ENCODE data around the gene WRNIP1.

WRNIP1 gene

GRCh38 chr6:2823104-2823850, 58.1 kb downstream of the WRNIP1 start:
- no peak overlapping the region for H2BK120ac ChIP-seq (ENCODE audit: low read depth, low read length)
- no peaks in the 10 kb centered on the region for H3K79me1 ChIP-seq (replicated peaks; ENCODE audit: low read length, poor library complexity, severe bottlenecking)
- H3K27me3 ChIP-seq (ENCODE audit: control insufficient read depth in 1 of 2, insufficient read depth in 1 of 2, low read length in 2 of 2) = no peaks in the 10 kb centered on the region
- no peak overlapping the region for H3K4me2 ChIP-seq (ENCODE audit: low read length, poor library complexity, severe bottlenecking)
- H3K36me3 ChIP-seq (ENCODE audit: control insufficient read depth in 1 of 2, insufficient read depth in 2 of 2, low read depth in 1 of 2, low read length in 2 of 2) = no peaks in the 10 kb centered on the region
- no peak overlapping the region for H2BK15ac ChIP-seq (ENCODE audit: low read depth, poor library complexity, severe bottlenecking)
- H2BK12ac ChIP-seq (ENCODE audit: low read length in 2 of 2) = no peak overlapping the region
- H4K8ac ChIP-seq (ENCODE audit: low read length) = no peak overlapping the region
- no peak overlapping the region for H3K18ac ChIP-seq (ENCODE audit: low read depth in 1 of 2, low read length in 2 of 2)
- no peak overlapping the region for H2AFZ ChIP-seq (ENCODE audit: low read depth, low read length)
- no peaks in the 10 kb centered on the region for H3K4me1 ChIP-seq (ENCODE audit: control insufficient read depth, insufficient read depth, low read depth, low read length)
- no peak overlapping the region for H2BK5ac ChIP-seq (ENCODE audit: low read depth, low read length, poor library complexity, severe bottlenecking)
- H4K91ac ChIP-seq (ENCODE audit: low read length) = no peak overlapping the region
- DNase-seq = no peak
- over 99% methylated on average over 7 of the region's 7 CpGs for WGBS
- H3K27ac ChIP-seq (ENCODE audit: low read length, poor library complexity, severe bottlenecking) = no peak overlapping the region
- H3K9ac ChIP-seq (ENCODE audit: low read length) = no peak overlapping the region
- H3K9me3 ChIP-seq (ENCODE audit: control insufficient read depth, low read length) = no peaks in the 10 kb centered on the region
- H3K4ac ChIP-seq (ENCODE audit: low read depth in 1 of 2, low read length in 2 of 2) = no peak overlapping the region
- H3K23ac ChIP-seq (ENCODE audit: low read length in 2 of 2) = no peak overlapping the region
- no peak overlapping the region for H3K4me3 ChIP-seq (ENCODE audit: insufficient read depth in 1 of 2, low read depth in 1 of 2, low read length in 2 of 2)
- H2AK5ac ChIP-seq (ENCODE audit: low read length, severe bottlenecking) = no peak overlapping the region
- H3K14ac ChIP-seq (ENCODE audit: low read length in 2 of 2) = no peak overlapping the region

- H3K27ac ChIP-seq (ENCODE audit: low read length, poor library complexity, severe bottlenecking) = no peak overlapping the region
- no peak overlapping the region for H3K9ac ChIP-seq (ENCODE audit: low read length)
- no peak overlapping the region for H2BK120ac ChIP-seq (ENCODE audit: low read depth, low read length)
- H3K4me3 ChIP-seq (ENCODE audit: insufficient read depth in 1 of 2, low read depth in 1 of 2, low read length in 2 of 2) = no peak overlapping the region
- H4K91ac ChIP-seq (ENCODE audit: low read length) = no peak overlapping the region
- no peak for DNase-seq
- H3K27me3 ChIP-seq (ENCODE audit: control insufficient read depth in 1 of 2, insufficient read depth in 1 of 2, low read length in 2 of 2) = no peaks in the 10 kb centered on the region
- H2AFZ ChIP-seq (ENCODE audit: low read depth, low read length) = no peak overlapping the region
- H3K23ac ChIP-seq (ENCODE audit: low read length in 2 of 2) = no peak overlapping the region
- peaks cover 1% of the 10 kb centered on the region for H3K79me1 ChIP-seq (replicated peaks; ENCODE audit: low read length, poor library complexity, severe bottlenecking)
- H3K18ac ChIP-seq (ENCODE audit: low read depth in 1 of 2, low read length in 2 of 2) = no peak overlapping the region
- no peak overlapping the region for H2BK12ac ChIP-seq (ENCODE audit: low read length in 2 of 2)
- no peak overlapping the region for H4K8ac ChIP-seq (ENCODE audit: low read length)
- no peak overlapping the region for H3K14ac ChIP-seq (ENCODE audit: low read length in 2 of 2)
- H3K4me1 ChIP-seq (ENCODE audit: control insufficient read depth, insufficient read depth, low read depth, low read length) = no peaks in the 10 kb centered on the region
- 100% methylated on average over 1 of the region's 2 CpGs for WGBS
- no peaks in the 10 kb centered on the region for H3K36me3 ChIP-seq (ENCODE audit: control insufficient read depth in 1 of 2, insufficient read depth in 2 of 2, low read depth in 1 of 2, low read length in 2 of 2)
- no peak overlapping the region for H3K4ac ChIP-seq (ENCODE audit: low read depth in 1 of 2, low read length in 2 of 2)
- no peak overlapping the region for H3K4me2 ChIP-seq (ENCODE audit: low read length, poor library complexity, severe bottlenecking)
- H2BK15ac ChIP-seq (ENCODE audit: low read depth, poor library complexity, severe bottlenecking) = no peak overlapping the region
- H2AK5ac ChIP-seq (ENCODE audit: low read length, severe bottlenecking) = no peak overlapping the region
- H2BK5ac ChIP-seq (ENCODE audit: low read depth, low read length, poor library complexity, severe bottlenecking) = no peak overlapping the region
- no peaks in the 10 kb centered on the region for H3K9me3 ChIP-seq (ENCODE audit: control insufficient read depth, low read length)
These were observed 60.9 kb downstream of the WRNIP1 start for GRCh38 chr6:2826131-2826530.

- H2BK5ac ChIP-seq (ENCODE audit: low read depth, low read length, poor library complexity, severe bottlenecking) = no peak overlapping the region
- no peak overlapping the region for H3K4me3 ChIP-seq (ENCODE audit: insufficient read depth in 1 of 2, low read depth in 1 of 2, low read length in 2 of 2)
- H2AFZ ChIP-seq (ENCODE audit: low read depth, low read length) = no peak overlapping the region
- no peaks in the 10 kb centered on the region for H3K9me3 ChIP-seq (ENCODE audit: control insufficient read depth, low read length)
- H4K8ac ChIP-seq (ENCODE audit: low read length) = no peak overlapping the region
- no peak overlapping the region for H3K9ac ChIP-seq (ENCODE audit: low read length)
- H2BK12ac ChIP-seq (ENCODE audit: low read length in 2 of 2) = no peak overlapping the region
- H3K27ac ChIP-seq (ENCODE audit: low read length, poor library complexity, severe bottlenecking) = no peak overlapping the region
- H3K23ac ChIP-seq (ENCODE audit: low read length in 2 of 2) = no peak overlapping the region
- no peak overlapping the region for H2BK15ac ChIP-seq (ENCODE audit: low read depth, poor library complexity, severe bottlenecking)
- no peak overlapping the region for H2AK5ac ChIP-seq (ENCODE audit: low read length, severe bottlenecking)
- no peaks in the 10 kb centered on the region for H3K4me1 ChIP-seq (ENCODE audit: control insufficient read depth, insufficient read depth, low read depth, low read length)
- WGBS = 96% methylated on average over 6 of the region's 6 CpGs
- no peak overlapping the region for H3K4ac ChIP-seq (ENCODE audit: low read depth in 1 of 2, low read length in 2 of 2)
- no peak overlapping the region for H2BK120ac ChIP-seq (ENCODE audit: low read depth, low read length)
- H3K4me2 ChIP-seq (ENCODE audit: low read length, poor library complexity, severe bottlenecking) = no peak overlapping the region
- H3K18ac ChIP-seq (ENCODE audit: low read depth in 1 of 2, low read length in 2 of 2) = no peak overlapping the region
- no peak overlapping the region for H4K91ac ChIP-seq (ENCODE audit: low read length)
- no peaks in the 10 kb centered on the region for H3K27me3 ChIP-seq (ENCODE audit: control insufficient read depth in 1 of 2, insufficient read depth in 1 of 2, low read length in 2 of 2)
- no peak overlapping the region for H3K14ac ChIP-seq (ENCODE audit: low read length in 2 of 2)
- H3K79me1 ChIP-seq (replicated peaks; ENCODE audit: low read length, poor library complexity, severe bottlenecking) = peaks cover 4% of the 10 kb centered on the region
- no peak for DNase-seq
- no peaks in the 10 kb centered on the region for H3K36me3 ChIP-seq (ENCODE audit: control insufficient read depth in 1 of 2, insufficient read depth in 2 of 2, low read depth in 1 of 2, low read length in 2 of 2)
These were observed 61.9 kb downstream of the WRNIP1 start for GRCh38 chr6:2827142-2827541.

GRCh38 chr6:2828629-2829028, 63.4 kb downstream of the WRNIP1 start:
- no peaks in the 10 kb centered on the region for H3K27me3 ChIP-seq (ENCODE audit: control insufficient read depth in 1 of 2, insufficient read depth in 1 of 2, low read length in 2 of 2)
- no peak overlapping the region for H4K91ac ChIP-seq (ENCODE audit: low read length)
- H2BK5ac ChIP-seq (ENCODE audit: low read depth, low read length, poor library complexity, severe bottlenecking) = no peak overlapping the region
- H3K79me1 ChIP-seq (replicated peaks; ENCODE audit: low read length, poor library complexity, severe bottlenecking) = peaks cover 4% of the 10 kb centered on the region
- no peak overlapping the region for H2BK120ac ChIP-seq (ENCODE audit: low read depth, low read length)
- no peak overlapping the region for H2AK5ac ChIP-seq (ENCODE audit: low read length, severe bottlenecking)
- no peak overlapping the region for H2AFZ ChIP-seq (ENCODE audit: low read depth, low read length)
- 93% methylated on average over 3 of the region's 4 CpGs for WGBS
- H3K4me1 ChIP-seq (ENCODE audit: control insufficient read depth, insufficient read depth, low read depth, low read length) = no peaks in the 10 kb centered on the region
- no peak overlapping the region for H2BK15ac ChIP-seq (ENCODE audit: low read depth, poor library complexity, severe bottlenecking)
- H3K9me3 ChIP-seq (ENCODE audit: control insufficient read depth, low read length) = no peaks in the 10 kb centered on the region
- no peak overlapping the region for H3K14ac ChIP-seq (ENCODE audit: low read length in 2 of 2)
- H3K4me2 ChIP-seq (ENCODE audit: low read length, poor library complexity, severe bottlenecking) = no peak overlapping the region
- H4K8ac ChIP-seq (ENCODE audit: low read length) = no peak overlapping the region
- peaks cover 2 to 9% of the 10 kb centered on the region in 2 experiments for H3K36me3 ChIP-seq (ENCODE audit: control insufficient read depth in 1 of 2, insufficient read depth in 2 of 2, low read depth in 1 of 2, low read length in 2 of 2)
- no peak overlapping the region for H3K4me3 ChIP-seq (ENCODE audit: insufficient read depth in 1 of 2, low read depth in 1 of 2, low read length in 2 of 2)
- H2BK12ac ChIP-seq (ENCODE audit: low read length in 2 of 2) = no peak overlapping the region
- no peak overlapping the region for H3K18ac ChIP-seq (ENCODE audit: low read depth in 1 of 2, low read length in 2 of 2)
- DNase-seq = no peak
- no peak overlapping the region for H3K23ac ChIP-seq (ENCODE audit: low read length in 2 of 2)
- no peak overlapping the region for H3K9ac ChIP-seq (ENCODE audit: low read length)
- no peak overlapping the region for H3K4ac ChIP-seq (ENCODE audit: low read depth in 1 of 2, low read length in 2 of 2)
- no peak overlapping the region for H3K27ac ChIP-seq (ENCODE audit: low read length, poor library complexity, severe bottlenecking)
